Activated CD4-positive, alpha-beta T cell treated with anti-CD3 and anti-CD28 coated beads, Interleukin-2, Interleukin-6, amounts not matched to agents 100 ng/mL and 50 ng/mL, durations not matched to agents 16 hours and 8 hours (primary cell): ENCODE data around the gene VSIG10L2.
"Not testable (repeated sequence)": the region's sequence is repeated elsewhere in the genome, so short reads cannot be mapped to it uniquely, and the experiment has no call there.

Experiments
- DNase-seq: peaks from one replicate; pipeline ENCODE4 v3.0.0-alpha.2; 2020

VSIG10L2 gene

GRCh38 chr11:125974284-125974683 lies 28.4 kb downstream of the VSIG10L2 start:
- DNase-seq: no peak

- DNase-seq: no peak
Measured at GRCh38 chr11:125975634-125976033, 29.8 kb downstream of the VSIG10L2 start.

GRCh38 chr11:125976156-125976555 lies 30.3 kb downstream of the VSIG10L2 start:
- no peak for DNase-seq

- no peak for DNase-seq
Measured at GRCh38 chr11:125977333-125977732, 31.5 kb downstream of the VSIG10L2 start.

- no peak for DNase-seq
Measured at GRCh38 chr11:125978181-125978716, 32.4 kb downstream of the VSIG10L2 start.

- no peak for DNase-seq
Measured at GRCh38 chr11:125978778-125979407, 33.0 kb downstream of the VSIG10L2 start.

GRCh38 chr11:125979511-125979910 lies 33.7 kb downstream of the VSIG10L2 start:
- no peak for DNase-seq

- DNase-seq: no peak
Measured at GRCh38 chr11:125980436-125980835, 34.6 kb downstream of the VSIG10L2 start.

GRCh38 chr11:125982348-125982730 lies 36.5 kb downstream of the VSIG10L2 start:
- DNase-seq: no peak

GRCh38 chr11:125985956-125986355 lies 40.1 kb downstream of the VSIG10L2 start:
- not testable (repeated sequence) for DNase-seq

- no peak for DNase-seq
Measured at GRCh38 chr11:125987066-125987641, 41.3 kb downstream of the VSIG10L2 start.

GRCh38 chr11:125990244-125990643 lies 44.4 kb downstream of the VSIG10L2 start:
- DNase-seq: peak; percentile 42

GRCh38 chr11:125992893-125993292 lies 47.0 kb downstream of the VSIG10L2 start:
- no peak for DNase-seq

GRCh38 chr11:125994509-125994908 lies 48.7 kb downstream of the VSIG10L2 start:
- no peak for DNase-seq

GRCh38 chr11:125995313-125995712 lies 49.5 kb downstream of the VSIG10L2 start:
- peak; percentile 52 for DNase-seq

GRCh38 chr11:125998267-125998666 lies 52.4 kb downstream of the VSIG10L2 start:
- DNase-seq: no peak

- no peak for DNase-seq
Measured at GRCh38 chr11:125999234-125999880, 53.5 kb downstream of the VSIG10L2 start.

GRCh38 chr11:126002181-126002580 lies 56.3 kb downstream of the VSIG10L2 start:
- DNase-seq: peak; percentile 5
